ENCODE data around the gene CAMKV.

- TF ChIP-seq CTCF (IDR thresholded peaks at IDR 0.05) (no peak), JUND (IDR thresholded peaks at IDR 0.05) (no peak), EP300 (IDR thresholded peaks at IDR 0.05; ENCODE audit: borderline replicate concordance in 1 of 2, low read depth in 1 of 2, low read length in 1 of 2) (peak in 1 of 2 experiments; percentile 24; a peak in 1 of 4 replicates), USF1 (IDR thresholded peaks at IDR 0.05; ENCODE audit: borderline replicate concordance, low read depth) (no peak), TAF1 (IDR thresholded peaks at IDR 0.05; ENCODE audit: borderline replicate concordance, low read depth, low read length) (no peak), RFX5 (IDR thresholded peaks at IDR 0.05; ENCODE audit: low read length) (no peak), POLR2AphosphoS5 (IDR thresholded peaks at IDR 0.05; ENCODE audit: low read depth, low read length) (no peak), YY1 (IDR thresholded peaks at IDR 0.05; ENCODE audit: low read depth) (no peak), EZH2phosphoT487 (IDR thresholded peaks at IDR 0.05; ENCODE audit: borderline replicate concordance, low read depth) (no peak), ZBTB33 (IDR thresholded peaks at IDR 0.05; ENCODE audit: borderline replicate concordance, low read depth) (no peak)
These were observed 26.7 kb downstream of the CAMKV start for GRCh38 chr3:49842843-49843517.
